NT2/D1 (cell line): Measurements from ENCODE around the gene TEAD1.

Experiments
- SUZ12 ChIP-seq: IDR thresholded peaks from 2 replicates; pipeline ENCODE4 v1.6.1; 2011; ENCODE audit not compliant: insufficient read length, insufficient read depth; ENCODE audit errors: extremely low read depth
- ZNF274 ChIP-seq: IDR thresholded peaks from 2 replicates; pipeline ENCODE4 v1.6.1; 2011; ENCODE audit warnings: mild to moderate bottlenecking, low read depth, low read length

- TF ChIP-seq ZNF274 (no peak), SUZ12 (no peak)
Measured at GRCh38 chr11:12694183-12694531, 19.9 kb downstream of the TEAD1 start.
